ENCODE measurements around the gene MSRB1. TPM values are rescaled to one million over a fixed set of nuclear protein-coding genes. Genes with fewer than 3 reads are reported as not detected.

MSRB1 gene
- total RNA-seq = 10 to 100 TPM; 24.6 to 53.7 (median 34.3) TPM
- polyA plus RNA-seq = 10 to 100 TPM; 41.4 to 82.2 TPM
- long read RNA-seq, donor 1, transcript MSRB1-201 (4 exons, 1,423 nt) = major isoform, 36 of 42 reads
- long read RNA-seq, donor 1, partial matches to known transcripts = 1 of 42 reads
- long read RNA-seq, donor 1, other reads (novel, unspliced or antisense) = 5 of 42 reads
- long read RNA-seq, donor 2, transcript MSRB1-201 (4 exons, 1,423 nt) = major isoform, 96 of 103 reads
- long read RNA-seq, donor 2, partial matches to known transcripts = 3 of 103 reads
- long read RNA-seq, donor 2, other reads (novel, unspliced or antisense) = 3 of 103 reads
- long read RNA-seq, donor 3, transcript MSRB1-201 (4 exons, 1,423 nt) = major isoform, 58 of 68 reads
- long read RNA-seq, donor 3, partial matches to known transcripts = 7 of 68 reads
- long read RNA-seq, donor 3, other reads (novel, unspliced or antisense) = 1 of 68 reads

GRCh38 chr16:1942810-1943726 is at the start of gene MSRB1:
Gene MSRB1, minus strand, starts transcription at chr16:1943199. Its CDS starts 43 bp downstream, at chr16:1943156.
- intact Hi-C loops (cut with DNase I) = no loop called here
- H3K4me1 ChIP-seq = peaks cover 8 to 36% (median 17%) of the 10 kb centered on the region in 9 donors
- H3K27me3 ChIP-seq = no peaks in the 10 kb centered on the region
- DNase-seq (peak; percentile 100), ATAC-seq (peak; percentile 90 to 97 (median 96))
- peaks cover 0 to 33% (median 17%) of the 10 kb centered on the region in 9 donors for H3K36me3 ChIP-seq
- no peaks in the 10 kb centered on the region for H3K9me3 ChIP-seq
- peak in 1 of 9 donors; percentile 22 for TF ChIP-seq CTCF (IDR thresholded peaks at IDR 0.05)
- peak within 1 kb of the TSS; percentile 50 to 87 (median 69) for H3K4me3 ChIP-seq
- WGBS, 2 donors = 2 to 3% methylated on average over 66 to 77 of the region's 77 CpGs
- H3K27ac ChIP-seq = peak within 1 kb of the TSS; percentile 15 to 88 (median 81)

GRCh38 chr16:1991948-1992703 is 49.1 kb upstream of the MSRB1 start:
- Histone ChIP-seq H3K9me3 (no peaks in the 10 kb centered on the region), H3K4me3 (peak overlapping the region in 9 of 10 donors; percentile 31 to 60 (median 50)), H3K27me3 (peaks cover 12 to 40% (median 36%) of the 10 kb centered on the region in 7 donors), H3K36me3 (peaks cover 0 to 13% (median 5%) of the 10 kb centered on the region in 9 donors), H3K4me1 (peaks cover 5 to 27% (median 22%) of the 10 kb centered on the region in 9 donors), H3K27ac (peak overlapping the region in 2 of 10 donors; percentile 14 to 77)
- intact Hi-C loops (cut with DNase I) = no loop called here
- ATAC-seq (peak; percentile 86 to 94 (median 90)), DNase-seq (peak; percentile 93 to 98)
- TF ChIP-seq CTCF (IDR thresholded peaks at IDR 0.05) = peak in 2 of 9 donors; percentile 8 to 12
- WGBS, 2 donors = 1 to 4% methylated on average over 54 to 95 of the region's 96 CpGs

GRCh38 chr16:1991588-1991947 is 48.6 kb upstream of the MSRB1 start:
- peaks cover 5 to 27% (median 22%) of the 10 kb centered on the region in 9 donors for H3K4me1 ChIP-seq
- intact Hi-C loops (cut with DNase I) = no loop called here
- H3K27me3 ChIP-seq = peaks cover 12 to 40% (median 36%) of the 10 kb centered on the region in 7 donors
- no peak for DNase-seq
- 13 to 16% methylated on average over 22 of the region's 22 CpGs for WGBS, 2 donors
- peak overlapping the region in 2 of 10 donors; percentile 14 to 77 for H3K27ac ChIP-seq
- no peak for TF ChIP-seq CTCF (IDR thresholded peaks at IDR 0.05)
- ATAC-seq = peak in 2 of 8 donors; percentile 2 to 10
- H3K4me3 ChIP-seq = peak overlapping the region in 9 of 10 donors; percentile 31 to 60 (median 50)
- no peaks in the 10 kb centered on the region for H3K9me3 ChIP-seq
- peaks cover 0 to 13% (median under 1%) of the 10 kb centered on the region in 9 donors for H3K36me3 ChIP-seq
